SIG-M5 (cell line): Measurements from ENCODE around the gene TTL.
"Not testable (repeated sequence)": the region's sequence is repeated elsewhere in the genome, so short reads cannot be mapped to it uniquely, and the experiment has no call there.

Experiments
- DNase-seq: peaks from one replicate; lab custom pipeline; 2025; lab: John Stamatoyannopoulos, UW

The TTL gene

DNA sequence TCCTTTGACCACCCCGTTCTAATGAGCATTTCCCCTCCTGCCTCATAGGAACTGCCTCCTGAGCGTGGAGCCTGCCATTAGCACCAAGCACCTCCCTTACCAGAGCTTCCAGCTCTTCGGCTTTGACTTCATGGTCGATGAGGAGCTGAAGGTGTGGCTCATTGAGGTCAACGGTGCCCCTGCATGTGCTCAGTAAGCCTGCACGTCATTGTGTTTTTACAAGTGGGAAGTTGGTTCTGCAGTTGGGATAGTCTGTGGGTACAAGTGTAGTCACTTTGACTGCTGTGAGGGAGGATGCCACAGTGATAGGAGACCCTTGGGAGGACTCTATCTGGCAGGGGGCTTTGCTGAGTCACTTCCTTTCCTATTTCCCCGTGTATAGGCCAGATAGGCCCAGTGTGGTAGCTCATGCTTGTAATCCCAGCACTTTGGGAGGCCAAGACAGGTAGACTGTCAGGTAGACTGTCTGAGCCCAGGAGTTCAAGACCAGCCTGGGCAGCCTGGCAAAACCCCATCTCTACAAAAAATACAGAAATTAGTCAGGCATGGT is 38.4 kb downstream of the TTL start:
- no peak for DNase-seq

GRCh38 chr2:112523291-112523777 is 41.4 kb downstream of the TTL start:
- DNase-seq: no peak

- not testable (repeated sequence) for DNase-seq
These were observed 42.3 kb downstream of the TTL start for GRCh38 chr2:112524276-112524675.

DNA sequence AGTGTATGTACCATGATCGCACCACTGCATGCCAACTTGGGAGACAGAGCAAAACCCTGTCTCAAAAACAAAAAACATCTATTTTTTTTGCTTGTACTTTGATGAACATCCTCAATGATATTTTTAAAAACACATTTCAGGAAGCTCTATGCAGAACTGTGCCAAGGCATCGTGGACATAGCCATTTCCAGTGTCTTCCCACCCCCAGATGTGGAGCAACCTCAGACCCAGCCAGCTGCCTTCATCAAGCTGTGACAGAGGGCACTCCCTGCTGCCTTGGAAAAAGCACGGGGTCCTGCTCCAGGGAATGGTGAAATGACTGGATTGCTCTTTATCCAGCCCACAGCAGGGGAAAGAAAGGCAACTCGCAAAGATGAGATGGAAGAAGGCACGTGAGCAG is 46.6 kb downstream of the TTL start:
- DNase-seq: no peak

DNA sequence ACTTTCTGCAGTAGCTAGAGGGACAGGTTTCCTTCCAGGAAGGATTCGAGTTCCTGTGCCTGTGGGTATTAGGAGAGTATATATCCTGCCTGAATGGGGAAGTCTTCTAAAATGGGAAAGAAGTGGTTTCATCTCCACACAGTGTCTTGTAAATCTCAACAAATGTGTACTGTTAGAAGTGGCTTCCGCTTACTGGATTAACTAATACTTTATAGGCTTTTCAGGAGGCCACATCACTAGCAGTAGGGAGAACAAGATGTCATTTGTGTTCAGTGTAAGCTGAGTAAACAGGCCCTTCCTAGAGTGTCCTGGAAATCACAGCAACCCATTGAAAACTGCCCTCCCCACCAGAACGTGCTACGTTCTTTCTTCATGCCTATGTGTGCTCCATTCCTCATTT is 47.8 kb downstream of the TTL start:
- DNase-seq: no peak

GRCh38 chr2:112530728-112531127 is 48.8 kb downstream of the TTL start:
- no peak for DNase-seq

- no peak for DNase-seq
These were observed 52.9 kb downstream of the TTL start for GRCh38 chr2:112534826-112535225.

GRCh38 chr2:112536665-112537064 is 54.7 kb downstream of the TTL start:
- not testable (repeated sequence) for DNase-seq

DNA sequence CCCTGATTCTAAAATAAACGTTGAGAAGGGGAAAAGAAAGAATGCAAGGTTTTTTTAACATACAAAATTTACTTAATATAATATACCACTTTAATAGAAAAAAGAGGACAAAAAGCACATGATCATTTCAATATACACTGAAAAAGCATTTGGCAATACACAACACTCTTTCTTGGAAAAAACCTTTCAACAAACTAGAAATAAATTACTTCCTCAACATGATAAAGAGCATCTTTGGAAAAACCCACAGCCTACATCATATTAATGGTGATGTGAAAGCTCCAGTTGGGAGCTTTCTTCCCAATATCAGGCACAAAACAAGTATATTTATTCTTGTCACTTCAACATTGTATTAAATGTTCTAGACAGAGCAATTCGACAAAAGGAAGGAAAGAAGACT is 57.4 kb downstream of the TTL start:
- no peak for DNase-seq

- DNase-seq: no peak
These were observed 59.0 kb downstream of the TTL start for GRCh38 chr2:112540906-112541305.

GRCh38 chr2:112541315-112542122 is 59.6 kb downstream of the TTL start:
- DNase-seq: peak; percentile 46

- DNase-seq: no peak
These were observed 60.4 kb downstream of the TTL start, which contains the start of gene POLR1B for GRCh38 chr2:112542123-112542983. POLR1B (plus strand) TSS chr2:112542465; CDS start chr2:112542495, 30 bp downstream.

GRCh38 chr2:112542984-112543661 is 61.2 kb downstream of the TTL start:
- DNase-seq: no peak

GRCh38 chr2:112547333-112547732 is 65.4 kb downstream of the TTL start:
- DNase-seq: no peak

- no peak for DNase-seq
These were observed 67.0 kb downstream of the TTL start for GRCh38 chr2:112548980-112549379.

GRCh38 chr2:112566104-112566503 is 84.1 kb downstream of the TTL start:
- no peak for DNase-seq

DNA sequence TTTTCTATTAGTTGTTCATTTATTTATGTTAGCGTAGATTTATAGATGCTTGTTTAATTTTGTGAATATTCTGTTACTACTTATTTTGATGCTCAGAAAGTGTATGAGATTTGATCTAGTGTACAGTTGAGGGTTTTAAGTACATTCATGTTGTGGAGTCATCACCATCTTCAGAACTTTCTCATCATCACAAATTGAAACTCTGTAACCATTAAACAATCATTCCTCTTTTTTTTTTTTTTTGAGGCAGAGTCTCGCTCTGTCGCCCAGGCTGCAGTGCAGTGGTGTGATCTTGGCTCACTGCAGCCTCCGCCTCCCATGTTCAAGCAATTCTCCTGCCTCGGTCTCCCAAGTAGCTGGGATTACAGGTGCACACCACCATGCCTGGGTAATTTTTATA is 84.6 kb downstream of the TTL start:
- DNase-seq: not testable (repeated sequence)

- no peak for DNase-seq
These were observed 90.0 kb downstream of the TTL start for GRCh38 chr2:112572005-112572404.

GRCh38 chr2:112577756-112578155 is 95.8 kb downstream of the TTL start:
- no peak for DNase-seq

DNA sequence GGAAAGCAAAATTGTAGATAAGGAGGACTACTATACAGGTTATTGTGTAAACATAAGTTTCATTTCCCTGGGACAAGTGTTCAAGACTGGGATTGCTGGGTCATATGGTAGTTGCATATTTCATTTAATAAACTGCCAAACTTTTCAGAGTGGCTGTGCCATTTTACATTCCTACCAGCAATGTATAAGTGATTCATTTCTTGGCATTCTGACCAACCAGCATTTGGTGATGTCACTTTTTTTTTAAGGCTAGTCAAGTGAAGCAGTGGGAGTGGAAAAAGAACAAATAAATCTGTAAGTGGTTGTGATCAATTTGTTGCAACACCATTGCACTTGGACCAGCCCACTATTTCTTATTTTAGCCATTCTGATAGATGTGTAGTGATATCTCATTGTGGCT is 97.3 kb downstream of the TTL start:
- DNase-seq: no peak

- no peak for DNase-seq
These were observed 98.1 kb downstream of the TTL start for GRCh38 chr2:112580084-112580483.

- DNase-seq: no peak
These were observed 100.4 kb downstream of the TTL start for GRCh38 chr2:112582314-112582746.
